Thyroid gland (tissue), 4 donors: ENCODE measurements around the gene SLCO2B1. TPM values are rescaled to one million over a fixed set of nuclear protein-coding genes. Genes with fewer than 3 reads are reported as not detected.

Experiments used
- DNase-seq, 2 donors: peaks; one replicate each; pipeline ENCODE4 v3.0.0-alpha.2; 2019
- H3K27ac ChIP-seq, 3 donors: fragments of 200-600 bp; sonication (generic); 1 replicate in 2 of 3; 2 replicates in 1 of 3; pipeline ENCODE4 v1.5.1; 2016 to 2019; ENCODE audit warnings: mild to moderate bottlenecking in 1 of 3, moderate library complexity in 1 of 3
- H3K27me3 ChIP-seq: fragments of 200-600 bp; sonication (generic); one replicate; pipeline ENCODE4 v1.5.1; 2019
- H3K36me3 ChIP-seq, 2 donors: fragments of 200-600 bp; sonication (generic); one replicate each; pipeline ENCODE4 v1.5.1; 2016 to 2019
- H3K4me1 ChIP-seq, 2 donors: fragments of 200-600 bp; sonication (generic); one replicate each; pipeline ENCODE4 v1.5.1; 2017 to 2019
- H3K4me3 ChIP-seq, 3 donors: fragments of 200-600 bp; sonication (generic); replicated peaks in 1 of 3; 1 replicate in 2 of 3; 2 replicates in 1 of 3; pipeline ENCODE4 v1.5.1; 2016; ENCODE audit warnings: mild to moderate bottlenecking in 1 of 3
- H3K9me3 ChIP-seq: fragments of 200-600 bp; sonication (generic); one replicate; pipeline ENCODE4 v1.5.1; 2017
- CTCF ChIP-seq, 6 experiments: fragments of 200-600 bp in 3 of 6; fragments of 450-650 bp in 3 of 6; sonication (generic) in 3 of 6; IDR thresholded peaks; one replicate each; pipeline ENCODE4 v1.5.1; 2016 to 2019; ENCODE audit warnings: antibody characterized with exemption in 6 of 6, mild to moderate bottlenecking in 2 of 6, inconsistent platforms in 1 of 6, moderate library complexity in 1 of 6
- POLR2A ChIP-seq, 2 donors: fragments of 450-650 bp; IDR thresholded peaks; one replicate each; pipeline ENCODE4 v1.6.1; 2017; ENCODE audit warnings: antibody characterized with exemption in 2 of 2, mild to moderate bottlenecking in 2 of 2, moderate library complexity in 1 of 2
- WGBS, 2 donors: methylation state at CpG; one replicate each; pipeline ENCODE4 v1.1.5; 2017; 5-methylcytosine and 5-hydroxymethylcytosine counted together
- intact Hi-C: fragments of 100-400 bp; cut with DNase I; formaldehyde crosslinking; loops from one replicate; pipeline ENCODE4 v1.15.1; 2023
- total RNA-seq, 4 donors: library from RNA; depleted of rRNA; stranded (reverse); fragments of >200 nt; gene quantifications; one replicate each; pipeline ENCODE4 v1.2.3, GENCODE V29; 2016

The SLCO2B1 gene
- total RNA-seq, 4 donors from 2014 or later = 22.0 to 244 (median 56.9) TPM

GRCh38 chr11:75240311-75241035 lies 89.6 kb downstream of the SLCO2B1 start, which contains the start of gene TPBGL:
Gene TPBGL, plus strand, starts transcription at chr11:75240774. Its CDS starts 276 bp downstream, at chr11:75241050.
- TF ChIP-seq CTCF (IDR thresholded peaks at IDR 0.05) = no peak
- no peak for TF ChIP-seq POLR2A (IDR thresholded peaks at IDR 0.05)
- H3K27ac ChIP-seq = no peak within 1 kb of the TSS
- DNase-seq = peak in 1 of 2 donors; percentile 12

GRCh38 chr11:75241036-75241905 lies 90.4 kb downstream of the SLCO2B1 start:
- no peak overlapping the region for H3K27ac ChIP-seq
- peaks cover 9 to 15% of the 10 kb centered on the region in 2 donors for H3K4me1 ChIP-seq
- H3K9me3 ChIP-seq = no peaks in the 10 kb centered on the region
- no peaks in the 10 kb centered on the region for H3K27me3 ChIP-seq
- H3K4me3 ChIP-seq = peak overlapping the region in 1 of 3 donors; percentile 27
- 2% methylated on average over 29 of the region's 140 CpGs; no CpG with 5 or more reads in 1 of the 2 donors for WGBS, 2 donors
- TF ChIP-seq POLR2A (IDR thresholded peaks at IDR 0.05) (no peak), CTCF (IDR thresholded peaks at IDR 0.05) (peak in 4 of 6 experiments; percentile 81 to 100 (median 99))
- intact Hi-C loops = loop anchor here (10.0 kb wide), 1 partner anchor 216 kb away; no protein-coding TSS in a partner anchor
- H3K36me3 ChIP-seq = no peaks in the 10 kb centered on the region
- DNase-seq = peak; percentile 77 to 81

More at GRCh38 chr11:75240311-75241035, 89.6 kb downstream of the SLCO2B1 start, which contains the start of gene TPBGL:
- Histone ChIP-seq H3K4me1 (peaks cover 9 to 15% of the 10 kb centered on the region in 2 donors), H3K4me3 (peak within 1 kb of the TSS in 1 of 3 donors; percentile 27), H3K9me3 (no peaks in the 10 kb centered on the region), H3K27me3 (no peaks in the 10 kb centered on the region), H3K36me3 (no peaks in the 10 kb centered on the region)
- 0 to 6% methylated on average over 2 to 13 of the region's 58 CpGs for WGBS, 2 donors
- intact Hi-C loops = loop anchor here (10.0 kb wide), 1 partner anchor 216 kb away; no protein-coding TSS in a partner anchor

GRCh38 chr11:75241906-75242644 lies 91.2 kb downstream of the SLCO2B1 start:
- TF ChIP-seq POLR2A (IDR thresholded peaks at IDR 0.05) = no peak
- no peak for TF ChIP-seq CTCF (IDR thresholded peaks at IDR 0.05)
- 28 to 43% methylated on average over 6 to 7 of the region's 72 CpGs for WGBS, 2 donors
- peaks cover 9 to 15% of the 10 kb centered on the region in 2 donors for H3K4me1 ChIP-seq
- H3K36me3 ChIP-seq = no peaks in the 10 kb centered on the region
- H3K4me3 ChIP-seq = peak overlapping the region in 1 of 3 donors; percentile 23
- H3K27ac ChIP-seq = no peak overlapping the region
- no peaks in the 10 kb centered on the region for H3K27me3 ChIP-seq
- no peak for DNase-seq
- intact Hi-C loops = loop anchor here (10.0 kb wide), 1 partner anchor 217 kb away; no protein-coding TSS in a partner anchor
- H3K9me3 ChIP-seq = no peaks in the 10 kb centered on the region

GRCh38 chr11:75242722-75243600 lies 92.1 kb downstream of the SLCO2B1 start:
- Histone ChIP-seq H3K9me3 (no peaks in the 10 kb centered on the region), H3K36me3 (no peaks in the 10 kb centered on the region), H3K4me3 (no peak overlapping the region), H3K4me1 (peaks cover 9 to 15% of the 10 kb centered on the region in 2 donors), H3K27me3 (no peaks in the 10 kb centered on the region), H3K27ac (no peak overlapping the region)
- intact Hi-C loops = loop anchor here (10.0 kb wide), 1 partner anchor 218 kb away; no protein-coding TSS in a partner anchor
- WGBS, 2 donors = 82 to 83% methylated on average over 15 to 16 of the region's 16 CpGs
- DNase-seq = no peak
- TF ChIP-seq POLR2A (IDR thresholded peaks at IDR 0.05) = no peak
- no peak for TF ChIP-seq CTCF (IDR thresholded peaks at IDR 0.05)
